Measurements from ENCODE around the gene PROSER1. TPM values are rescaled to one million over a fixed set of nuclear protein-coding genes. Genes with fewer than 3 reads are reported as not detected.
"Not testable (repeated sequence)": the region's sequence is repeated elsewhere in the genome, so short reads cannot be mapped to it uniquely, and the experiment has no call there.

The PROSER1 gene
- polyA plus RNA-seq, 4 donors, result 7.6 to 46.6 (median 14.9) TPM

DNA sequence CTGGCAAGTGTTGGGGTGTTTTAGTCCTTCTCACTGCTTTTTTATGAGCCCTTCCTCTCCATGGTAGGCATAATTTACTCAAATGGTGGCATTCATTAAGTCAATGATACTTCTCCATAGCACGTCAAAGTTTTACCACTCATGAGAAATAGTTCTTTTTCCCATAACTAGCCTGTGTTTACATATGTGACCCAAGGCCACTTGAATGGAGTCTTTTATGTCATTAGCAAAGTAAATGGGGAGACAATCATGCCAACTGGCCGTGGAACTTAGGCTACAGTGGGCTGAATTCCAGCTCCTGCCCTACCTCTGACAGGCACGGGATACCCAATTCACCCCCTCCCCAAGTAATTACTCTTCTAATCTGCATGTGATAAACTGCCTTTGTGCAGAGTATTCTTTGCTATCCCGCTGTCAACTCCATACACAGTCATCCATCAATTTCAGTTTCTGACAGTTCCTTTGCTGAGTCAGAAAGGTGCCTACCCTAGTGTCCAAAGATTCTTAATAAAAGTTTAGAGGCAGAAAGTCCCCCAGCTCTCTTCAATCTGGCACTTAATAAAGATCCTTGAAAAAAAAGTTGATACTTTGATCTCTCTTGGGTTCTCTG lies 16.9 kb downstream of the PROSER1 start:
- FAIRE-seq (no peak), DNase-seq (no peak)
- Histone ChIP-seq H3K27ac (ENCODE audit: low read depth in 1 of 3, low read length in 2 of 3) (no peak overlapping the region), H3K36me3 (ENCODE audit: control insufficient read depth in 3 of 3, insufficient read depth in 2 of 3, low read depth in 1 of 3, low read length in 3 of 3) (peaks cover 7 to 14% (median 11%) of the 10 kb centered on the region in 3 donors), H3K9me3 (ENCODE audit: control insufficient read depth in 2 of 2, insufficient read depth in 1 of 2, low read depth in 1 of 2, low read length in 1 of 2) (no peaks in the 10 kb centered on the region), H3K4me3 (ENCODE audit: low read depth in 1 of 3, low read length in 3 of 3) (no peak overlapping the region), H3K27me3 (ENCODE audit: control insufficient read depth in 3 of 3, insufficient read depth in 3 of 3, low read length in 3 of 3) (no peaks in the 10 kb centered on the region), H3K4me1 (ENCODE audit: control insufficient read depth in 3 of 3, insufficient read depth in 2 of 3, low read depth in 1 of 3, low read length in 2 of 3) (peaks cover 0 to 12% (median 0%) of the 10 kb centered on the region in 3 donors)
- WGBS, 3 donors, result 72 to 81% (median 79%) methylated on average over 4 of the region's 4 CpGs

DNA sequence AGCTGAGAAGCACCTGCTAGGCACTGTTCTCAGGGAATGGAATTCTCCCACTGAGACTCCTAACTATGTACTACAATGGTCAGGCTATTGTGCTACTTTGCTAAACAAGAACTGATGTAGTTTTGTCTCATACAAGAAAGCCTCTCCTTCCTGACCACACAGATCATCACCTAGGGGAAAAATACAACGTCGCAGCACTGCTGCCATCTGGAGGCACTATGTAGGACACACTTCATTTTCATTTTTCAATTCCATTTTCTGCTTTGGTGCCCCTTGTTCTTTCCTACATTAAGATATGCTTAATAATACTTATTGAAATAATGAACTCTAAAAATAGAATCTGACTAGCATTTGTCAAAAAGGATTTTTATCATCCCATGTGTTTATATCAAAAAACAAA lies 21.1 kb downstream of the PROSER1 start:
- no peak for FAIRE-seq
- H3K4me3 ChIP-seq (ENCODE audit: low read depth in 1 of 3, low read length in 3 of 3), result no peak overlapping the region
- no peaks in the 10 kb centered on the region for H3K27me3 ChIP-seq (ENCODE audit: control insufficient read depth in 3 of 3, insufficient read depth in 3 of 3, low read length in 3 of 3)
- WGBS, 3 donors, result 4 to 13% (median 12%) methylated on average over 2 of the region's 2 CpGs
- peaks cover 15 to 28% (median 20%) of the 10 kb centered on the region in 3 donors for H3K36me3 ChIP-seq (ENCODE audit: control insufficient read depth in 3 of 3, insufficient read depth in 2 of 3, low read depth in 1 of 3, low read length in 3 of 3)
- peak; percentile 23 to 36 for DNase-seq
- no peaks in the 10 kb centered on the region for H3K9me3 ChIP-seq (ENCODE audit: control insufficient read depth in 2 of 2, insufficient read depth in 1 of 2, low read depth in 1 of 2, low read length in 1 of 2)
- peaks cover 0 to 2% (median 0%) of the 10 kb centered on the region in 3 donors for H3K4me1 ChIP-seq (ENCODE audit: control insufficient read depth in 3 of 3, insufficient read depth in 2 of 3, low read depth in 1 of 3, low read length in 2 of 3)
- H3K27ac ChIP-seq (ENCODE audit: low read depth in 1 of 3, low read length in 2 of 3), result no peak overlapping the region

DNA sequence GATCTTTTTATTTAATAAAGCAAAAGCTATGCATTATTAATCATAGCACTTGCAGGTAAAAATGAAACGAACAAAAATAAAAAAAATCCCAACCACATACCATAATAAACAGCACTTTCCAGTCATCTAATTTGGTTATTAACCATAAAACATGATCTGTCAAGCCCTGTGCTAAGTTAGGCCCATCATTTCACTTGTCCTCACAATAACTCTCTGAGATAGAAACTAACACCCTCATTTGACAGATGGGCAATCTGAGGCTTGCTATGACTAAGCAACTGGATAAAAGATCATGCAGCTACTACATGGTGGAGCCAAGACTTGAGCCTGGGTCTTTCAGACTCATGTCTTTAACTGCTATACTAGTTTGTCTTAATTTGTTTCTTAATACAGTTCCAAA lies 21.8 kb downstream of the PROSER1 start:
- Histone ChIP-seq H3K27me3 (ENCODE audit: control insufficient read depth in 3 of 3, insufficient read depth in 3 of 3, low read length in 3 of 3) (no peaks in the 10 kb centered on the region), H3K36me3 (ENCODE audit: control insufficient read depth in 3 of 3, insufficient read depth in 2 of 3, low read depth in 1 of 3, low read length in 3 of 3) (peaks cover 15 to 31% (median 22%) of the 10 kb centered on the region in 3 donors), H3K4me1 (ENCODE audit: control insufficient read depth in 3 of 3, insufficient read depth in 2 of 3, low read depth in 1 of 3, low read length in 2 of 3) (peaks cover 0 to 7% (median 0%) of the 10 kb centered on the region in 3 donors), H3K4me3 (ENCODE audit: low read depth in 1 of 3, low read length in 3 of 3) (no peak overlapping the region), H3K27ac (ENCODE audit: low read depth in 1 of 3, low read length in 2 of 3) (no peak overlapping the region), H3K9me3 (ENCODE audit: control insufficient read depth in 2 of 2, insufficient read depth in 1 of 2, low read depth in 1 of 2, low read length in 1 of 2) (no peaks in the 10 kb centered on the region)
- no peak for DNase-seq
- no peak for FAIRE-seq
- WGBS, 3 donors, result 57 to 74% (median 73%) methylated on average over 1 of the region's 1 CpG

DNA sequence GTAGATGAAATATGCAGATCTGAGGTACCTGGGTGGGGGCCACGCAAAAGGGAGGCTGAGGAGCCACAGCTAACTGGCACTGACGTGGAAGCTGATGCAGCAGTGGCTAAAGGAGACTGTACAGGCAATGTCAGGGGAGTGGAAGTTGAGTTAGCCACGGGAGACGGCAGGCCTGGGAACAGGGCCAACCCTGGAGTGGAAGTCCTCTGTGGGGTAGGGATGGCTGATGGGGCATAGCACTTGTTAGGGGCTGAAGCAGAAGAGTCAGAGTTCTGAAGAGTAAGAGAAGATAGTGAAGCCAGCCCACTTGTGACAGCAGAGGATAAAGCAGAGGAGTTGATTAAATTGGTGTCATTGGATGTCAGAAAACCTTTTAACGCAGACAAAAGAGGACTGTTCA lies 24.4 kb downstream of the PROSER1 start:
- 89 to 92% (median 91%) methylated on average over 5 of the region's 5 CpGs for WGBS, 3 donors
- no peak for FAIRE-seq

DNA sequence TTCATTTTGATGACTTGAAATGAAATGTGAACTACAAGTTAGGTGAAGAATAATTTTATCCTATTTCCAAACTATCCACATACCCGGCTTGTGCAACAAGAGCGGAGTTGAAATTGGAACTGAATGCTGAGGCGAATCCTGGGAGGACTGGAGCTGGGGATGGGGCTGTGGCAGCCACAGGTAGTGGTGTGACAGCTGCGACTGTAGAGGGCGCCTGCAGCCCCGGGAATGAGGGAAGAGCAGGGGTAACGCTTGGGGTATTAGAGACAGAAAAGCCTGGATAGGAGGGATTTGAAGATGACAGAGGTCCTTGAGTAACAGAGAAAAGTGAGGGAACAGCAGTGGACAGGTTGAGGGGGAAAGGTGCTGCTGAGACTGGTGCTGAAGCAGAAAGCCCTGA lies 25.3 kb downstream of the PROSER1 start:
- Histone ChIP-seq H3K27me3 (ENCODE audit: control insufficient read depth in 3 of 3, insufficient read depth in 3 of 3, low read length in 3 of 3) (no peaks in the 10 kb centered on the region), H3K4me3 (ENCODE audit: low read depth in 1 of 3, low read length in 3 of 3) (no peak overlapping the region), H3K9me3 (ENCODE audit: control insufficient read depth in 2 of 2, insufficient read depth in 1 of 2, low read depth in 1 of 2, low read length in 1 of 2) (no peaks in the 10 kb centered on the region), H3K27ac (ENCODE audit: low read depth in 1 of 3, low read length in 2 of 3) (no peak overlapping the region), H3K36me3 (ENCODE audit: control insufficient read depth in 3 of 3, insufficient read depth in 2 of 3, low read depth in 1 of 3, low read length in 3 of 3) (peaks cover 15 to 25% (median 25%) of the 10 kb centered on the region in 3 donors), H3K4me1 (ENCODE audit: control insufficient read depth in 3 of 3, insufficient read depth in 2 of 3, low read depth in 1 of 3, low read length in 2 of 3) (peaks cover 0 to 7% (median 0%) of the 10 kb centered on the region in 3 donors)
- no peak for FAIRE-seq
- no peak for DNase-seq
- WGBS, 3 donors, result 83 to 89% (median 85%) methylated on average over 7 of the region's 7 CpGs

More for the DNA sequence above, 24.4 kb downstream of the PROSER1 start:
- peaks cover 15 to 27% (median 25%) of the 10 kb centered on the region in 3 donors for H3K36me3 ChIP-seq (ENCODE audit: control insufficient read depth in 3 of 3, insufficient read depth in 2 of 3, low read depth in 1 of 3, low read length in 3 of 3)
- H3K9me3 ChIP-seq (ENCODE audit: control insufficient read depth in 2 of 2, insufficient read depth in 1 of 2, low read depth in 1 of 2, low read length in 1 of 2), result no peaks in the 10 kb centered on the region
- no peak overlapping the region for H3K27ac ChIP-seq (ENCODE audit: low read depth in 1 of 3, low read length in 2 of 3)
- no peak for DNase-seq
- no peaks in the 10 kb centered on the region for H3K27me3 ChIP-seq (ENCODE audit: control insufficient read depth in 3 of 3, insufficient read depth in 3 of 3, low read length in 3 of 3)
- no peak overlapping the region for H3K4me3 ChIP-seq (ENCODE audit: low read depth in 1 of 3, low read length in 3 of 3)
- H3K4me1 ChIP-seq (ENCODE audit: control insufficient read depth in 3 of 3, insufficient read depth in 2 of 3, low read depth in 1 of 3, low read length in 2 of 3), result peaks cover 0 to 7% (median 0%) of the 10 kb centered on the region in 3 donors

DNA sequence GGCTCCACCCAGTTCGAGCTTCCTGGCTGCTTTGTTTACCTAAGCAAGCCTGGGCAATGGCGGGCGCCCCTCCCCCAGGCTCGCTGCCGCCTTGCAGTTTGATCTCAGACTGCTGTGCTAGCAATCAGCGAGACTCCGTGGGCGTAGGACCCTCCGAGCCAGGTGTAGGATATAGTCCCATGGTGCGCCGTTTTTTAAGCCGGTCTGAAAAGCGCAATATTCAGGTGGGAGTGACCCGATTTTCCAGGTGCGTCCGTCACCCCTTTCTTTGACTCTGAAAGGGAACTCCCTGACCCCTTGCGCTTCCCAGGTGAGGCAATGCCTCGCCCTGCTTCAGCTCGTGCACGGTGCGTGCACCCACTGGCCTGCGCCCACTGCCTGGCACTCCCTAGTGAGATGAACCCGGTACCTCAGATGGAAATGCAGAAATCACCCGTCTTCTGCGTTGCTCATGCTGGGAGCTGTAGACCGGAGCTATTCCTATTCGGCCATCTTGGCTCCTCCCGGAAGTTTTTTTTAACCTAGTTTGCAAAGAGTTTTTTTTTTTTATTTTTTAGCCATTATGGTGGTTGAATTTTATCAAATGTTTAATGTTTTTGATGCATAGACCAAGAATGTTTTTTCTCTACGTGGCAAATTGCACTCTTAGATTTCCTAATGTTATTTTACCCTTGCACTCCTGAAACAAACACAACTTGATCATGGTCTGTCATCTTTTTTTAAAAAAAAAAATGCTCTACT lies 31.3 kb downstream of the PROSER1 start:
- H3K27ac ChIP-seq (ENCODE audit: low read depth in 1 of 3, low read length in 2 of 3); H3K9me3 ChIP-seq (ENCODE audit: control insufficient read depth in 2 of 2, insufficient read depth in 1 of 2, low read depth in 1 of 2, low read length in 1 of 2); H3K4me3 ChIP-seq (ENCODE audit: low read depth in 1 of 3, low read length in 3 of 3); H3K27me3 ChIP-seq (ENCODE audit: control insufficient read depth in 3 of 3, insufficient read depth in 3 of 3, low read length in 3 of 3); FAIRE-seq; H3K36me3 ChIP-seq (ENCODE audit: control insufficient read depth in 3 of 3, insufficient read depth in 2 of 3, low read depth in 1 of 3, low read length in 3 of 3); H3K4me1 ChIP-seq (ENCODE audit: control insufficient read depth in 3 of 3, insufficient read depth in 2 of 3, low read depth in 1 of 3, low read length in 2 of 3); DNase-seq: not testable (repeated sequence)
- 67 to 78% (median 77%) methylated on average over 19 to 29 of the region's 29 CpGs for WGBS, 3 donors

DNA sequence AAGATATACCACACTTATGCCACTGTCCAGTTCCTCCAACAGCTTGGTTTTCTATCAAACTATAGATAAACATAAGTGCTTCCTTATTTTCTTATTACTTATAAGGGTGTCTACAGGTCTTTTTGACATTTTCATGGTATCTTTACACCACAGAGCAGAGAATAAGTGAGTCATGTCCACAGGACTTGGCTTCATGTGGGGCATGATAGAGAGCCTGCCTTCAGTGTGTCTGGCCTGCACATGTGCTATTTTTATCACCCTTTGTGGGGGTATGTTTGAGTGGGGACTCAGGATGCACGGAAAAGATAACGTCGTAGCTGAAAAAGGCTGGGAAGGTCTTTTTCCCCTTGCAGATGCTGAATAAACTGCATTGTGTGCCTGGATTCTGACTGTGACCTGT lies 39.1 kb downstream of the PROSER1 start:
- no peak for DNase-seq
- Histone ChIP-seq H3K4me3 (ENCODE audit: low read depth in 1 of 3, low read length in 3 of 3) (no peak overlapping the region), H3K27me3 (ENCODE audit: control insufficient read depth in 3 of 3, insufficient read depth in 3 of 3, low read length in 3 of 3) (no peaks in the 10 kb centered on the region), H3K9me3 (ENCODE audit: control insufficient read depth in 2 of 2, insufficient read depth in 1 of 2, low read depth in 1 of 2, low read length in 1 of 2) (no peaks in the 10 kb centered on the region), H3K4me1 (ENCODE audit: control insufficient read depth in 3 of 3, insufficient read depth in 2 of 3, low read depth in 1 of 3, low read length in 2 of 3) (no peaks in the 10 kb centered on the region), H3K27ac (ENCODE audit: low read depth in 1 of 3, low read length in 2 of 3) (no peak overlapping the region), H3K36me3 (ENCODE audit: control insufficient read depth in 3 of 3, insufficient read depth in 2 of 3, low read depth in 1 of 3, low read length in 3 of 3) (no peaks in the 10 kb centered on the region)
- WGBS, 3 donors, result 83 to 92% (median 90%) methylated on average over 3 of the region's 3 CpGs
- FAIRE-seq, result no peak

DNA sequence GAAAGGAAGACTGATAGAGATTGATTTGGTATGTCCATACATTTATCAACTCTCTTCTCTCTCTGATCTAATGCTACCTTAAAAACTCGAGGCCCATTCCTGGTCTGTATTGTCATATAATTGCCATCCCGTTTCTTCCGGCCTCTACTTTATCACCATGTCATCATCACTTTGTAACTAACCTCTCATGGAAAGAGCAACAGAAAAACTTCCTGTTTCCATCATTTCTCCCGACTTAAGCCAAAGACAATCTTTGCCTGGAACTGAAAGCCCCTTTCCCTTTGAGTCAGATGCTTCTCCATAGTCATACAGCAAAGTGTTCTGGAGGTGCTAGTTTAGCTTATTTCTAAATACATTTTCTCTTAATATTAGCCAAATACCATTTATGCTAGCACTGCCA lies 44.5 kb downstream of the PROSER1 start:
- WGBS, 3 donors, result 66 to 72% (median 70%) methylated on average over 4 of the region's 4 CpGs
- no peak overlapping the region for H3K27ac ChIP-seq (ENCODE audit: low read depth in 1 of 3, low read length in 2 of 3)
- no peaks in the 10 kb centered on the region for H3K4me1 ChIP-seq (ENCODE audit: control insufficient read depth in 3 of 3, insufficient read depth in 2 of 3, low read depth in 1 of 3, low read length in 2 of 3)
- no peak for DNase-seq
- H3K4me3 ChIP-seq (ENCODE audit: low read depth in 1 of 3, low read length in 3 of 3), result no peak overlapping the region
- H3K27me3 ChIP-seq (ENCODE audit: control insufficient read depth in 3 of 3, insufficient read depth in 3 of 3, low read length in 3 of 3), result peaks cover 0 to 2% (median 0%) of the 10 kb centered on the region in 3 donors
- H3K9me3 ChIP-seq (ENCODE audit: control insufficient read depth in 2 of 2, insufficient read depth in 1 of 2, low read depth in 1 of 2, low read length in 1 of 2), result no peaks in the 10 kb centered on the region
- H3K36me3 ChIP-seq (ENCODE audit: control insufficient read depth in 3 of 3, insufficient read depth in 2 of 3, low read depth in 1 of 3, low read length in 3 of 3), result no peaks in the 10 kb centered on the region
- FAIRE-seq, result no peak
